HG02763 (cell line): ENCODE results near the gene SLC25A26.
A peak's percentile ranks its signal among the peaks of the same experiment; 100 is the strongest.
"Not testable (repeated sequence)": the region's sequence is repeated elsewhere in the genome, so short reads cannot be mapped to it uniquely, and the experiment has no call there.

Source experiments
- ATAC-seq: cut with Tn5 transposase; IDR thresholded peaks from one replicate; pipeline ENCODE4 v1.9.1; 2021; ENCODE audit warnings: mild to moderate bottlenecking, moderate library complexity; ENCODE audit not compliant: unreplicated experiment

The SLC25A26 gene

DNA sequence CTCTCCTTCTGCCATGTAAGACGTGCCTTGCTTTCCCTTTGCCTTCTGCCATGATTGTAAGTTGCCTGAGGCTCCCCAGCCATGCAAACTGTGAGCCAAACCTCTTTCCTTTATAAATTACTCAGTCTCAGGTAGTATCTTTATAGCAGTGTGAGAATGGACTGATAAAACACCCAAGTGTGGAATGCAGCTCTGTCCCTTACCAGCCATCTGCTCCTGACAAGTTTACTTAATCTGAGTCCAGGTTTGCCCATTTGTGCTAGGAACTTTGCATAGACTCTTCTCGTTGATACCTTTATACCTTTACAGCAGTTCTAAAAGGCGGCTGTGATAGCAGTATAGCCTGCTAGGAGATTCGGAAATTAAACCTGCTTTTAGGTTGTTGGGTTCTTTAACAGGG lies 48.1 kb downstream of the SLC25A26 start:
- ATAC-seq = no peak

DNA sequence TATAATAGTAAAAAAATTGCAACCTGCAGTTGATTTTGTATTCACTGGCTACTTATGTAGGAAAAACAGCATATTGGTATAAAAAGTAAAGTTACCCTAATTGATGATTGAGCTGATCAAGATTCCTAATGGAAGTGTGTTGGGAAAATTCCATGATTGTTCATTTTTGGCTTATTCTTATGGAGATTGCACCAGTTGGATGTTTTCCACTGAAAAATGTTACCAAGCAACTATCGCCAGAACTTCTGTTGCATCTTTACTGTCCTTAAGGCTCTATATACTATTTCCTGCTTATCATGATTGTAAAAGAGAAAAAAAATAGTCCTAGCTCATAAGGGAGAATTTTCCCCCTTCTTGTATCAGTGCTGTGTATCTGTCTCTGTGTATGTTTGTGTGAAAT lies 48.6 kb downstream of the SLC25A26 start:
- ATAC-seq = no peak

DNA sequence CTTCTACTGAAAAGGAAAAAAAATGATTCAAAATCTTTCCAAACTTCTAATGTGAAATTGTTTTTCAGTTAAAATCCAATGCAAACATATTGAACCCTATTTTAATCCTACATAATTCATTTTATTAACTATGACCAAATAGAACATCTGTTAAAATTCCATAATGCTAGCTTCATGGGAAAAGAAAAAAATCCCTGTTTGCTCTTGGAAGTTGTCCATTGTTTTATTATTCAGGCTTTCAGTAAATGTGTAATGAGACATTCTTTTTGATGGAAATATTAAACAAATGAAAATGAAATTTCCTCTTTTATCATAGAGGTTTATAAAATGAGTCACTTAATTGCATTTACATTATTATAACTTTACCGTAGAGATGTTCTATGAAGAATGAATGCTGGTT lies 49.5 kb downstream of the SLC25A26 start:
- no peak for ATAC-seq

DNA sequence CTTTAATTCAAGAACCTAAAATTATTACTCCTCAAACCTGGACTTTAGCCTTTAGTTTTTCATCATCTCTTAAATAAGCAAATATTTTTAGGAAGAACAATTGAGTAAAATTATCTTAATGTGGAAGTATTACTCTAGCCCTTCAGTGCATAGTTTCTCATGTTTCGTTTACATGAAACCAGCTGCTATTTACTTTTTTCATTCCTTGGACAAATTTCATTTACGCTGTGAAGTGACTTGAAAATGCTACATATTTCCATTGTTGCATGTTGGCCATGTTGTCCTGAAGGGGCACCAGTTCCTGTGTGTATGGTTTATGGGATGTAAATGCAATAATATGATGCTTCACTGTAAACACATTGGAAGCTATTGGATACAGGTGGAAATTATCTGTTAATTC lies 49.9 kb downstream of the SLC25A26 start:
- no peak for ATAC-seq

DNA sequence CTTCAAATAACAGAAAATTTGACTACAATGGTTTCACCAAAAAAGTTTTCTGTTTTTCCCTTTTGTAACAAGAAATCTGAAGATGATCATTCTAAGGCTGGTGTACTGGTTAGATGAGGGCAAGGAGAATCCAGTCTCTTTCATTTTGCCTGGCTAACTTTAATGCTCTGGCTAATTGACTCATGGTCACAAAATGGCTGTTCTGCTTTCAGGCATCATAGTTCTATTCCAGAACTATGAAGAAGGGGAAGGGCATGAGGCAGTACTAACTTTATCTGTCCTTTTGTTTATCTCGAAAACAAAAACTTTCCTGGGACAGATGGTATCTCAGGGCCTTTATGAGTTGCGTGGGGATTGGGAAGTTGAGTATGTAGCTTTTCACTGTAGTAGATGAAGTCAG lies 50.4 kb downstream of the SLC25A26 start:
- no peak for ATAC-seq

DNA sequence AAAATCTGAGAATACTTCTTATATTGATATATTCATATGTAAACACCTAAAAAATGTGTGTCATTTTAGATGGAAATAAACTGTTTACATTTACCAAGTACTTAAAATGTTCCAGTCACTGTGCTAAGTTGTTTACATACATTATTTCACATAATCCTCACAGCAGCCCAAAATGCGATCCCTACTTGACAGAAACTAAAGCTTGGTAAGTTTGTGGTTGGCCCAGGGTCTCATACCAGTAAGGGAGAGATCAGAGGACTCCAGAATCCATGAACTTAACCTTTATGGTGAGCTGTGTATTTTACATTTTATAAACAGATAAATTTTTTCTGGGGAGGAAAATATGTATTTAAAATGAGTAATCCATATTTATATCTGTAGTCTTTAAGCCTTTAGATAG lies 51.2 kb downstream of the SLC25A26 start:
- ATAC-seq = no peak

DNA sequence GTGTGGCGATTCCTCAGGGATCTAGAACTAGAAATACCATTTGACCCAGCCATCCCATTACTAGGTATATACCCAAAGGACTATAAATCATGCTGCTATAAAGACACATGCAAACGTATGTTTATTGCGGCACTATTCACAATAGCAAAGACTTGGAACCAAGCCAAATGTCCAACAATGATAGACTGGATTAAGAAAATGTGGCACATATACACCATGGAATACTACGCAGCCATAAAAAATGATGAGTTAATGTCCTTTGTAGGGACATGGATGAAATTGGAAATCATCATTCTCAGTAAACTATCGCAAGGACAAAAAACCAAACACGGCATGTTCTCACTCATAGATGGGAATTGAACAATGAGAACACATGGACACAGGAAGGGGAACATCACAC lies 54.0 kb downstream of the SLC25A26 start:
- not testable (repeated sequence) for ATAC-seq

DNA sequence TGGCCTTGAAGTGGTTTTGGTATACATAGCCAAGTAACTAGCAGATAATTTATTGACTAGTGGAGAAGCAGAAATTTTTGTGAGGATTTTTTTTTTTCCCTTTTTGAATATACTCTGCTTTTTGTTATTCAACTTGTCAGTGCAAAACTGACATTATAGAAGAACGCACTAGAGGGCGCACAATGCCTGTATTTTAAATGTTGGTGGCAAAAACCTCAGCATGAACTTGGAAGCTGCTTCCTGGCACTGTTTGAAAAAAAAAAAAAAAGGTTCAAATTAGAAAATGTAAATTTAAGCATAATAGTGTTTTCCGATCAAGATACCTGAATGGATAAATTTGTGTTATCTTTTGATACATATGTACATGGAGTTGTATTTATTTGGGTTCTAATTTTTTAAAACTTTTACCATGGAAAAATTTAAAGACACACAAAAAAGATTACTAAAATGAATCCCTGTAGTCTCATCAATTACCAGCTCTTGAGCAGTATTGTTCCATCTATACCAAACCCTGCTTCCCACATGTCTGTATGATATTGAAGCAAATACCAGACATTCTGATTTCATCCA lies 56.0 kb downstream of the SLC25A26 start:
- ATAC-seq = peak; percentile 61

DNA sequence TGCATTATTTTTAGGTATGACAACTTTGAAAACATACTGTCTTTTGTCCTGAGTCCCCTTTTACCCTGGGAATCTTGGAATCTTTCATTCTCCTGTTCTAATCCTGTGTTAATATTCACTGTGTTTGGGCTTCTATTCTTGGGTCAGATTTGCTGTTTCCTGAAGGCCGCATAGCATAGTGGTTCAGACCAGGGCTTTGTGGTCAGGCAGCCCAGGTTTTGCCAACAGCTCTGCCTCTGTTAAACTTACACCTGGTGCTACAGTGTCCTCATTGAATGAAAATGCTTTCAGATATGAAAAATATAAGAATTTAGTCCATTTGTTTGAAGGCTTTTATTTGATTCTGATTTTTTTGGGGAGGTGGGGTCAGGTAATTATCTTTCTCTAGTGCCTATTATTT lies 58.4 kb downstream of the SLC25A26 start:
- ATAC-seq = no peak

DNA sequence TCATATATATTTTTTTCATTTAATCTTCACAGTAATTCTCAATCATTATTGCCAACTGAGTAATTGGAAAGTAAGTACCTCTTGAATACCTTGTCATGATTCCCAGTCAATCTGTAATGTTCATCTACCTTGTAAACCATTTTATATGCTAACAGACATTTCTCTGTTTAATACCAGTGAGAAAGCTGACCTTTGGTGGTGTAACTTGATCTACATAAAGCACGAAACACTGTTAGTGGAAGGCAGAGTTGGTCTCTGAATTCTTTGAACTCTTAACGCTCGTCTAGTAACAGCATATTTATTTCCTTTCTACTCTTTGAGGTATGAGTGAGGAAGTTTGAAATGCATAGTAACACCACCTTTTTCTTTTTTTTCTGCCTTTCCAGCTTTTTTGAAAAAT lies 59.5 kb downstream of the SLC25A26 start:
- ATAC-seq = no peak

DNA sequence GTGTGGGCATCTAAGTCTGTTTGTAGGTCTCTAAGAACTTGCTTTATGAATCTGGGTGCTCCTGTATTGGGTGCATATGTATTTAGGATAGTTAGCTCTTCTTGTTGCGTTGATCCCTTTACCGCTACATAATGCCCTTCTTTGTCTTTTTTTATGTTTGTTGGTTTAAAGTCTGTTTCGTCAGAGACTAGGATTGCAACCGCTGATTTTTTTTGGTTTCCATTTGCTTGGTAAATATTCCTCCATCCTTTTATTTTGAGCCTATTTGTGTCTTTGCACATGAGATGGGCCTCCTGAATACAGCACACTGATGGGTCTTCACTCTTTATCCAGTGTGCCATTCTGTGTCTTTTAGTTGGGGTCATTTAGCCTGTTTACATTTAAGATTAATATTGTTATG lies 71.1 kb downstream of the SLC25A26 start:
- not testable (repeated sequence) for ATAC-seq

DNA sequence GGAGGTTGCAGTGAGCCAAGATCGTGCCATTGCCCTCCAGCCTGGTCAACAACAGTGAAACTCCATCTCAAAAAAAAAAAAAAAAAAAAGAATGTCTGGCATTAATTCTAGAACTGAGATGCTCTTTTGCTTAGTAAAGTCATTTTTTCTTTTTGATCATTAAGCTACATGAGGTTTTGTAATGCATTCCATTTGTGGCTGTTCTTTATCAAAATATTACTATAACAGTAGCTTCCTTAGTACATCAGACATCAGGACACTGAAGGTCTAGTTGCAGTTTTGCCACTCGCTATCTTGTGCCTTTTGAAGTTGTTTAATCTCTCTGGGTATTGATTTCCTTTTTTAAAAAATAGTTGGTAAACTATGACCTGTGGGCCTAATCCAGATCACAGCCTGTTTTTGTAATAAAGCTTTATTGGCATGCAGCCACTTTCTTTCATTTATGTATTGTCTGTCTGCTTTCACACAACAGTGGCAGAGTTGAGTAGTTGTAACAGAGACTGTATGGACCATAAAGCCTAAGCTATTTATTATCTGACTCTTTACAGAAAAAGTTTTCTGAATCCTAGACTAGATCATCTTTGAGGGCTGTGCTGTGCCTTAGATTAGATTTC lies 76.6 kb downstream of the SLC25A26 start:
- no peak for ATAC-seq

DNA sequence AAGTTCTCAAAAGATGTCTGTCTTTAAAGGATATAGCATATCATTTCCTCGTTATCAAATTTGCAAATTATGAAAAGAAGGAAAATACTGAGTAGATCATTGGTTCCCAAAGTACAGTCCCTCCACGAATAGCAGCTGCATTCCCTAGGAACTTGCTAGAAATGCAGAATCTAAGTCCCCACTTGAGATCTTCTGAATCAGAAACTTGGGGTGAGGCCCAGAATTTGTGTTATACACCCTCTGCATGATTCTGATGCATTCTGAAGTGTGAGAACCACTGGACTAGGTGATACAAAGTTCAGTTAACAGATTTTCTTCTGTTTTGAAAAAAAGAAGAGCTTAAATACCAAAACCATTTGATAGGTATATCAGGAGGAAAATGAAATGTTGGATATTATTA lies 77.1 kb downstream of the SLC25A26 start:
- no peak for ATAC-seq

DNA sequence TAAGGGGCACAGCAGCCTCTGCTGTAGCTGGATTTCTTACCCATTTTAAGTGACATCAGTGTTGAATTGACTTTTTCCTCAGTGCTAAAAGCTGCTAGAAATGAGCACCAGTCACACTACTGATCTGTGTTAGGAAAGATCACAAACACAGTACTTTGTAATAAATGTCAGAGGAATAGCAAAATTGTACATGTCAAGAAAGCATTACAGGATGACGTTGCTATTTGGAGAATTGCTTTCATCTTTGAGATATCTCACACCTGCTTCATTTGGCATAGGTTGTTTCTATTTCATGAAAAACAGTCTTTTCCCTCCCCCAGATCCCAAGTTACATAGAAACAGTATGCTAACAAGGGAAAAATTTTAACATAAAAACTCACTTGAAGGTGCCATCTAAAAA lies 77.8 kb downstream of the SLC25A26 start:
- ATAC-seq = no peak

DNA sequence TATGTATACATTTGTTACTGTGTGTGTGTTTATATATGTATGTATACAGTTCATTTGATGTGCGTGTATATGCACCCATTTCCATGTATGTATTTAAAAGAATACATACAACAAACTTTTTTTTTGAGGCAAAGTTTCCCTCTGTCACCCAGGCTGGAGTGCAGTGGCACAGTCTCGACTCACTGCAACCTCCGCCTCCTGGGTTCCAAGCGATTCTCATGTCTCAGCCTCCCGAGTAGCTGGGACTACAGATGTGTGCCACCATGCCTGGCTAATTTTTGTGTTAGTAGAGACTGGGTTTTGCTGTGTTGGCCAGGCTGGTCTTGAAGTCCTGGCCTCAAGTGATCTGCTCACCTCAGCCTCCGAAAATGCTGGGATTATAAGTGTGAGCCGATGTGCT lies 78.3 kb downstream of the SLC25A26 start:
- not testable (repeated sequence) for ATAC-seq

DNA sequence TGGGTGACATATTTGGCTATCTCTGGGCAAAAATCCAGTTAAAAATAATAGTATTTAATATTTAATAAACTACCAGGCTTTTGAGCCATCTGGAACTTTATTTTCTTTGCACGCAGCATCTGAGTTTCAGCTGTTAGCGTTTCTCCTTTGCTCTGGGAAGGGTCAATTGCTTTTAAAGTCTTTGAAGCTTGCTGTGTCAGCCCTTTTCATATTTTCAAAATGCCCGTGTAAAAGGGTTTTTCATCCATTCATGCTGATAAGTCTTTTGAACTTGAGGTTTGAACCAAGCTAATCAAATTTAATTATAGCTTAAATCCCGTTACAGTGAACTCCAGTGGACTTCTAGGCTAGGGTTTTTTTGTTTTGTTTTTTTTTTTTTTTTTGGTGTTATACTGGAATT lies 79.1 kb downstream of the SLC25A26 start:
- ATAC-seq = no peak

DNA sequence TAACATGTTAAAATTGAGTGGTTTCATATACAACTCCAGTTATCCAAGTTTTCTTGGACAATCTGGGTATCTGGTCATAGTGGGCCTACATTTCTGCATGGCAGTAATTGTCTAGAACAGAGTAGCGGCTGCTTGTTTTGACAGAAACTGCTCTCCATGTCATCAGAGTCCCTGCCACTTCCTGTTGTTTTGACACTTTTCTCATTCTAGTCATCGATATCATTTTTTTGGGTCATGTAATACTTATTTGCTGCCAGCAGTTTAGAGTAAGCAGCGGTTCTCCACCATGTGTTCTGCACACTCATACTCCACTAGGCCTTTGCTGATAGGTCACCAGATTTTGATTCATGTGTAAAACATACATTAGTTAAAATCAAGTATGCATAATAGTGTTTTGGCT lies 81.5 kb downstream of the SLC25A26 start:
- no peak for ATAC-seq

DNA sequence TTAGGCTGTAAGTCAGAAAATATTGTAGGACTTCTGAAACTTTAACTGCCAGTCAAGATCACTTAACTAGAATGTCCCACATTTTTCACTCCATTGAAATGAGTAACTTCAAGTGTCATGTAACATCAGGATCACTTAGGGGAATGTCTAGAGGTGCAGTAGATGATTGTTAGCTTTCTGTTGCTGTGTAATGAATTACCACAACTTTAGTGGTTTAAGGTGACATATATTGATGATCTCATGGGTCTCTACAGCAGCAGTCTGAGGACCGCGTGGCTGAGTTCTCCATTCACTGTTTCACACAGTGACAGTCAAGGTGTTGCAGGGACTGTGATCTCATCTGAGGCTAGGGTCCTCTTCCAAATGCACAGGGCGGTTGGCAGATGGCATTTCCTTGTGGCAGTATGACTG lies 82.7 kb downstream of the SLC25A26 start:
- ATAC-seq = no peak

DNA sequence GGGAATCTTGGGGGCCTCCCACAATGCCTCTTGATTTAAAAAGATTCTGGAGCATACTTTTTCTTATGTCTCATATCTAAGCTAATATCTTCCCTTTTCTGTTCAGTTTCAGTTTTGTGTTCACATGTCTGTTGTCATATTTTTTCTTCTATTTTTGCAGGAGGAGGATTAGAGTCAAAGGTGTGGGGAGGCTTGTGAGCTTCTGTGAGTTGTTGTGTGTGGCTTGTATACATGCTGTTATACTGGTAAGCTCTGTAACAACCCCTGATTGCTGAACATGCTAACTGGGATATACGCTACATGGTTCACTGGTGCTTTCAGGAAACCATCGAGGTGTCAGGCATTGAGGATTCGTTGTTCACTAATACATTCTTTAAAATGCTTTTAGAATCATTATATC lies 83.5 kb downstream of the SLC25A26 start:
- ATAC-seq = no peak

DNA sequence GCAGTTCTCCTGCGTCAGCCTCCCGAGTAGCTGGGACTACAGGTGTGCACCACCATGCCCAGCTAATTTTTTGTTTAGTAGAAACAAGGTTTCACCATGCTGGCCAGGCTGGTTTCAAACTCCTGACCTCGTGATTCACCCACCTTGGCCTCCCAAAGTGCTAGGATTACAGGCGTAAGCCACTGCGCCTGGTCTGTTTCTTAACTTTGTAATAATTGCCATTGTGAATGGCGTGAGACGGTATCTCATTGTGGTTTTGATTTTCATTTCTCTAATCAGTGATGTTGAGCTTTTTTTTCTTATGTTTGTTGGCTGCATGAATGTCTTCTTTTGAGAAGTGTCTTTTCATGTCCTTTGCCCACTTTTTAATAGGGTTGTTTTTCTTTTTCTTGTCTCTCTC lies 85.3 kb downstream of the SLC25A26 start:
- not testable (repeated sequence) for ATAC-seq

DNA sequence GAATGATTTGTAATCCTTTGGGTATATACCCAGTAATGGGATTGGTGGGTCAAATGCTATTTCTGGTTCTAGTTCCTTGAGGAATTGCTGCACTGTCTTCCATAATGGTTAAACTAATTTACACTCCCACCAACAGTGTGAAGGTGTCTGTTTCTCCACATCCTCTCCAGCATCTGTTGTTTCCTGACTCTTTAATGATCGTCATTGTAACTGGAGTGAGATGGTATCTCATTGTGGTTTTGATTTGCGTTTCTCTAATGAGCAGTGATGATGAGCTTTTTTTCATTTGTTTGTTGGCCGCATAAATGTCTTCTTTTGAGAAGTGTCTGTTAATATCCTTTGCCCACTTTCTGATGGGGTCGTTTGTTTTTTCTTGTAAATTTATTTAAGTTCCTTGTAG lies 86.2 kb downstream of the SLC25A26 start:
- ATAC-seq = not testable (repeated sequence)

DNA sequence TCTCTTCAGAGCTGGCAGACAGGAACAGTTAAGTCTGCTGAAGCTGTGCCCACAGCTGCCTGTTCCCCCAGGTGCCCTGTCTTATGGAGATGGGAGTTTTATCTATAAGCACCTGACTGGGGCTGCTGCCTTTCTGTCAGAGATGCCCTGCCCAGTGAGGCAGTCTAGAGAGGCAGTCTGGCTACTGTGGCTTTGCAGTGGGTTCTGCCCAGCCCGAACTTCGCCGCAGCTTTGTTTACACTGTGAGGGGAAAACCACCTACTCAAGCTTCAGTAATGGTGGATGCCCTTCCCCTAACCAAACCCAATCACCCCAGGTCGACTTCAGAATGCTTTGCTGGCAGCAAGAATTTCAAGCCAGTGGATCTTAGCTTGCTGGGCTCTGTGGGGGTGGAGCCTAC lies 91.2 kb downstream of the SLC25A26 start:
- no peak for ATAC-seq

DNA sequence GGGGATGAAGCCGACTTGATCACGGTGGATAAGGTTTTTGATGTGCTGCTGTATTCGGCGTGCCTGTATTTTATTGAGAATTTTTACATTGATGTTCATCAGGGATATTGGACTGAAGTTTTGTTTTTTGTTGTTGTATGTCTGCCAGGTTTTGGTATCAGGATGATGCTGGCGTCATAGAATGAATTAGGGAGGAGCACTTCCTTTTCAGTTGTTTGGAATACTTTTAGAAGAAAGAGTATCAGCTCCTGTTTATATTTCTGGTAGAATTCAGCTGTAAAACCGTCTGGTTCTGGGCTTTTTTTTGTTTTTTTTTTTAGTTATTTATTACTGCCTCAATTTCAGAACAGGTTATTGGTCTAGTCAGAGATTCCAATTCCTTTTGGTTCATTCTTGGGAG lies 93.7 kb downstream of the SLC25A26 start:
- ATAC-seq = no peak
